ENCODE measurements around the gene IGF2R.

The IGF2R gene

DNA sequence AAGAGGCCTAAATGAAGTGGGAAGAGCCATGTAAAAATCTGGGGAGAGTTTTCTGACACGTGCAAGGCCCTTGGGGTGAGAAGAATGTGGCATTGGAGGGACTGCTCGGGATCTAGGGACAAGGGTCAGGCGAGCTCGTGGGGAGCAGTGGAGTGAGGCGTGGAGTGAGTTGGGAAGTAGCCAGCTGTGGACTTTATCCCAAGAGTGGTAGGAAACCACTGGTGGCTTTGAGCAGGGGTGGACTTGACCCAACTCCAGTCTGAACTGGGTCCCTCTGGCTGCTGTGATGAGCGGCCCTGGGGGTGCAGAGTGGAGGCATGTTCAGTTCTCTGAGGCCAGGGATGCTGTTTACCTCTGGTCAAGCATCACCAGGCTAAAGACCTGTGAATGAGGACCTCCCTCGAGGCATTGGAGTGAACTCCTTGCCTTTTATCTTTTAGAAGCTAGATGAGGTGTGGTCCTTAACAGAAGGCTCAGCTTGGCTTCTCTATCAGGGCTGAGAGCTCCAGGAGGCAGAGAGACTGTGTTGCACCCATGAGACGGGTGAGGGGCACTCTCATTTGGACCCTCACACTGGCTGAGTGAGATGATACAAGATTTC is 173.3 kb downstream of the IGF2R start:
- H3K4me3 ChIP-seq (ENCODE audit: low read depth, low read length), result no peak overlapping the region
- no peak for DNase-seq (ENCODE audit: low read depth)

DNA sequence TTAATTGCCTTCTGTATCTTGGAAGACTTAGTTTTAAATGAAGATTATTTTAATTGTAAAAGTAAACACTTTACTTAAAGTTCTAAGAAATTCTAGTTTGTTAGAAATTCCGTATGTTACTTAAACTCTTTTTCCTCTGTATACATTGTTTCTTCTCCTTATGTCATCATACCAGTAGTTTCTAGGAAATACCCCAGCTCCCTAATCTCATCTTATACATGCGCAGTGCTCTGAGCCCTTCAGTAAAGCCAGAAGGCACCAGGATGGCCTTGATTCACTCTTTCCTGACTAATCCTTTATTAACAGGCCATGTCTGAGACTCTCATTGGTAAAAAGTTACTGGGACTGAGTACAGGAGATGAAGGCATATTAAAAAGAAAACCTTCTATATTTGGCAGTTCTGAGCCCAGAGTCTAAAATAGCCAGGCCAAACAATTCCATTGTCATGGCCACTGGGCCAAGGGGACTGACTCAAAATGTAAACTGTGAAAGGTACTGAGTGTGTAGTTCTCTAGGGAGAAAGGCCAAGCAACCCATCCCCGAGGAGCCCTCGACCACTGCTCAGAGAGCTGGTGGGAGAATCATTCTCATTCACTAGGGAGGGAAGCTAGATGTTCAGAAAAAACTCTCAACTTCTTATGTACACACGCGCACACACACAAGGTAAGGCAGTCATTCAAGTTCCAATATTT is 177.7 kb downstream of the IGF2R start:
- no peak for DNase-seq (ENCODE audit: low read depth)
- H3K4me3 ChIP-seq (ENCODE audit: low read depth, low read length), result no peak overlapping the region

DNA sequence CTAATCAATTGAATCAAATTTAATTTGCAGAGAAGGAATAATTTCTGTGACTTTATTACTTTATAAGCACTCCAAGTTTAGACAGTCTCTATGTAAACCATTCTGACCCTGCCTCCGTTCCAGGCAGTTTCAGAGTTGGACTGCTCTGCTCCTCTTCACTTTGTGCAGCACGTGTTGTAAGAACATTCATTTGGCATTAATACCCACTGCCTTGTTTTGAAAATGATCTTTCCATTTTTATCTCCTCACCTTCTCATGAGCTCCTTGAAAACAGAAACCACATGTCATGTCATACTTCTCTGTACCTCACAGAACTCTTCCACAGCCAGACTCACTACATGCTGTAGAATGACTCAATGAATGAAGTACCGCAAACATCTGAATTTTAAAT is 178.3 kb downstream of the IGF2R start:
- DNase-seq (ENCODE audit: low read depth), result no peak
- H3K4me3 ChIP-seq (ENCODE audit: low read depth, low read length), result no peak overlapping the region

DNA sequence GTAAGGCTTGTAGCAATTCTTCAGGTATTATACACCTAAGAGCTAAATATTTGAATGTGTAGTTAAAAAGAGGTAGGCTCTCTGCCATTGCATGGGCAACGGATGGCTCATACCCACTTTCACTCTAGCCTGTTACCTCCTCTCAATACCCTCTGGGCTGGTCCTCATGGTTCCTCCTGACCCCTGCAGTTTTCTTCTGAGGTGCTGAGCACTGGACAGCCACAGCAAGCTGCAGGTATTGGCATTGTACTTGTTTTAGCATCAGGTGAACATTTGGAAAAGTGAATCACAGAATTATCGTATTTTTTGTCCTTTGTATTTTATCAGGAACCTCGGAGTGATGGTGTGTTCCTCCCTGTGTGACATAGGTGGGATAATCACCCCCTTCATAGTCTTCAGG is 185.6 kb downstream of the IGF2R start:
- no peak overlapping the region for H3K4me3 ChIP-seq (ENCODE audit: low read depth, low read length)
- no peak for DNase-seq (ENCODE audit: low read depth)

DNA sequence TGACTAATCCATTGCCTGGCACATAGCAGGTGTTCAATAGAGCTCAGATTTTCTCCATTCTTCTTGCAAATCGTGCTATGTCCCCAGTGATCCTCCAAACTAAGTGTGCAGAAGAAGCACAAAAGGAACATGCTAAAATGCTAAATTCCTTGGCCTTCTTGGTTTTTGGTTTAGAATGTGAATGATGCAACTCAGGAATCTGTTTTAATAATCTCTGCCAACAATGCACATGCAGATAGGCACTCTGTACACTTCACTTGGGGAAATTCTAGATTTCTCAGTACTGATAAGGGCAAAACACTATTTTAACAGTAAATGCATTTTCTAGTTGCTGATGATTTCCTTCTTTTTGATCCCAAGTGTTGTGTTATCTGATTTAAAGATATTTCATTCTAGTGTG is 188.0 kb downstream of the IGF2R start:
- H3K4me3 ChIP-seq (ENCODE audit: low read depth, low read length), result no peak overlapping the region
- DNase-seq (ENCODE audit: low read depth), result no peak

DNA sequence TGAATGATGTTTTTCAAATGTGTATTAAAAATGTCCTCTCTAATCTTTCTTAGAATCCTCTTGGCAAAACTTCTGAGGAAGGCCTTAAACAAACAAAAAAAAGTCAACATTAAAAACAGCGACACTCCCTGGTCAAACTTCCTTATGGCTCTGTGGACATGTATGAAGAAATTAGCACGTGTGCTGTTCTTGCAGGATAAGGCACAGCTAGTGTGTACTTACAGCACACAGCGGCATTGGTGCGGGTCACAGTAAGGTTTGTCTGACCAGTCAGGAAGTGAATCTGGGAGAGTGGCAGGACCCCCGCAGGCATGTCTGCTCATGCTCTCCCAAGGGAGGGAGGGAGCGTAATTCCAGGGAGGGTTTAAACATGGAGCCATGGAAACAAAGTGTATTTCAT is 191.6 kb downstream of the IGF2R start:
- H3K4me3 ChIP-seq (ENCODE audit: low read depth, low read length), result no peak overlapping the region
- DNase-seq (ENCODE audit: low read depth), result no peak

Measured in skeletal muscle cell (primary cell).